Esophagus muscularis mucosa (tissue), 3 donors: Measurements from ENCODE around the gene ITPR2.

Experiments used
- CTCF ChIP-seq, 3 experiments: fragments of 200-600 bp in 2 of 3; fragments of 450-650 bp in 1 of 3; sonication (generic) in 2 of 3; IDR thresholded peaks; one replicate each; pipeline ENCODE4 v1.5.1; 2017 to 2019; ENCODE audit warnings: antibody characterized with exemption in 3 of 3, mild to moderate bottlenecking in 2 of 3, moderate library complexity in 1 of 3
- POLR2A ChIP-seq: fragments of 450-650 bp; IDR thresholded peaks from one replicate; pipeline ENCODE4 v1.6.1; 2017; ENCODE audit warnings: antibody characterized with exemption, moderate library complexity, mild to moderate bottlenecking, low read depth

- TF ChIP-seq CTCF (IDR thresholded peaks at IDR 0.05) = no peak
- no peak for TF ChIP-seq POLR2A
These were observed 530.2 kb downstream of the ITPR2 start for GRCh38 chr12:26302776-26303175.
